Loucy (cell line): ENCODE data around the gene BTN3A1.

Experiments used
- EZH2phosphoT487 ChIP-seq: fragments of 200-600 bp; IDR thresholded peaks from 2 replicates; pipeline ENCODE4 v1.6.1; 2018; ENCODE audit warnings: antibody characterized with exemption, mild to moderate bottlenecking, moderate library complexity, borderline replicate concordance
- TF ChIP-seq, protein P1 (sequence below): fragments of 200-600 bp; sonication (generic); conservative IDR thresholded peaks from 2 replicates; pipeline ENCODE4 v1.5.1; 2014; ENCODE audit warnings: mild to moderate bottlenecking, antibody characterized with exemption, low read length

DNA sequence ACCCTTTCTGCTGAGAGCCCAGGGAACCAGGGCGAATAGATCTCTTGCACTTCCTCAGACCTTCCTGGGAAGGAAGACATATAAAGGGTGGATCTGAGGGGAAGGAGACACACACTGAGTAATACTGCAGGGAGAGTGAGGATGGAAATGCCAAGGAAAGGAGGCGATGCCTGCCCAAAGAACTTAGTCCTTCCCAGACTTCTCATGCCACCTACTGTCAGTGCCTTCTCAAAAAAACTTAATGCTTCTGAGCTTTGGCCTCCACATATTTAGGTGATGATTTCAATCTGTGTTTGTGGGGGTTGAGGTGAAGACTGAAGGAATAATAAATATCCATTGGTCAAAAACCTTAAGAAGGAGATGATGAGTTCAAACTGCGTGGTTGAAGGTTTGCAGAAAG, 9.7 kb downstream of the BTN3A1 start:
- TF ChIP-seq, protein P1, sequence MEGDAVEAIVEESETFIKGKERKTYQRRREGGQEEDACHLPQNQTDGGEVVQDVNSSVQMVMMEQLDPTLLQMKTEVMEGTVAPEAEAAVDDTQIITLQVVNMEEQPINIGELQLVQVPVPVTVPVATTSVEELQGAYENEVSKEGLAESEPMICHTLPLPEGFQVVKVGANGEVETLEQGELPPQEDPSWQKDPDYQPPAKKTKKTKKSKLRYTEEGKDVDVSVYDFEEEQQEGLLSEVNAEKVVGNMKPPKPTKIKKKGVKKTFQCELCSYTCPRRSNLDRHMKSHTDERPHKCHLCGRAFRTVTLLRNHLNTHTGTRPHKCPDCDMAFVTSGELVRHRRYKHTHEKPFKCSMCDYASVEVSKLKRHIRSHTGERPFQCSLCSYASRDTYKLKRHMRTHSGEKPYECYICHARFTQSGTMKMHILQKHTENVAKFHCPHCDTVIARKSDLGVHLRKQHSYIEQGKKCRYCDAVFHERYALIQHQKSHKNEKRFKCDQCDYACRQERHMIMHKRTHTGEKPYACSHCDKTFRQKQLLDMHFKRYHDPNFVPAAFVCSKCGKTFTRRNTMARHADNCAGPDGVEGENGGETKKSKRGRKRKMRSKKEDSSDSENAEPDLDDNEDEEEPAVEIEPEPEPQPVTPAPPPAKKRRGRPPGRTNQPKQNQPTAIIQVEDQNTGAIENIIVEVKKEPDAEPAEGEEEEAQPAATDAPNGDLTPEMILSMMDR = peak; percentile 17; the same call in 1 of the 2 replicates
- TF ChIP-seq EZH2phosphoT487 = no peak
